HCT116 (cell line): ENCODE data around the gene AMOTL2. TPM values are rescaled to one million over a fixed set of nuclear protein-coding genes. Genes with fewer than 3 reads are reported as not detected.

ENCODE experiments used
- ATAC-seq: fragments of 200-7000 bp; cut with Tn5 transposase; 2 replicates; pipeline ENCODE4 v1.9.1; 2020; ENCODE audit warnings: mild to moderate bottlenecking, moderate library complexity
- BruUV-seq: library from RNA; stranded (reverse); fragments of 400-500 nt; replicated peaks from 2 replicates; lab custom pipeline; 2021; lab: Mats Ljungman, UMichigan
- CTCF ChIA-PET: fragments of 300-600 bp; sonication (Branson Sonifier 250); formaldehyde crosslinking; loops from one replicate; lab custom pipeline; 2021; ENCODE audit warnings: antibody characterized with exemption; lab: Charles Lee
- POLR2A ChIA-PET: fragments of 300-600, 350-600 bp; sonication (Branson Sonifier 250); formaldehyde crosslinking; loops from one replicate; lab custom pipeline; 2021; ENCODE audit warnings: antibody characterized with exemption; lab: Charles Lee
- RAD21 ChIA-PET, 2 experiments: fragments of 300-600 bp; sonication (Branson Sonifier 250); formaldehyde crosslinking; loops; one replicate each; lab custom pipeline; 2023; ENCODE audit warnings: low total read pairs in 2 of 2; ENCODE audit not compliant: uncharacterized antibody in 2 of 2, unreplicated experiment in 2 of 2, low non-redundant PET in 1 of 2; lab: Charles Lee
- DNase-seq: peaks from one replicate; pipeline ENCODE4 v3.0.0-alpha.2; 2010; ENCODE audit warnings: low read depth, low spot score
- H2AFZ ChIP-seq: fragments of 200-600 bp; shearing (Covaris generic), sonication (generic); 2 replicates; pipeline ENCODE4 v1.6.1; 2017; ENCODE audit warnings: low read depth, mixed run types, mixed read lengths, antibody characterized with exemption, low read length; ENCODE audit not compliant: poor library complexity, severe bottlenecking
- H3K27ac ChIP-seq: 2 replicates; pipeline ENCODE4 v1.5.1; 2012; ENCODE audit warnings: low read depth, low read length
- H3K27me3 ChIP-seq: fragments of 200-600 bp; sonication (generic); 2 replicates; pipeline ENCODE4 v1.6.1; 2016; ENCODE audit warnings: mixed run types, low read length, mixed read lengths; ENCODE audit not compliant: insufficient read depth
- H3K36me3 ChIP-seq, 2 experiments: fragments of 200-500 bp in 1 of 2; fragments of 200-600 bp in 1 of 2; sonication (Bioruptor generic) in 1 of 2; sonication (generic) in 1 of 2; 2 replicates each; pipeline versions ENCODE4 v1.5.1 to v1.6.1; 2014 to 2016; ENCODE audit warnings: low read length in 2 of 2, inconsistent platforms in 1 of 2, mixed read lengths in 1 of 2, mixed run types in 1 of 2; ENCODE audit not compliant: insufficient read depth in 2 of 2, control insufficient read depth in 1 of 2
- H3K4me1 ChIP-seq, 2 experiments: fragments of 200-600 bp in 1 of 2; sonication (generic) in 1 of 2; 2 replicates each; pipeline versions ENCODE4 v1.5.1 to v1.6.1; 2012 to 2017; ENCODE audit warnings: low read length in 2 of 2, inconsistent platforms in 1 of 2, mild to moderate bottlenecking in 1 of 2, mixed read lengths in 1 of 2, mixed run types in 1 of 2, moderate library complexity in 1 of 2; ENCODE audit not compliant: insufficient read depth in 2 of 2, control insufficient read depth in 1 of 2
- H3K4me2 ChIP-seq: fragments of 200-600 bp; sonication (generic); 2 replicates; pipeline ENCODE4 v1.6.1; 2017; ENCODE audit warnings: mixed run types, low read length, mixed read lengths
- H3K4me3 ChIP-seq, 2 experiments: fragments of 200-600 bp in 1 of 2; sonication (generic) in 1 of 2; replicated peaks in 1 of 2; 2 replicates each; pipeline ENCODE4 v1.5.1; 2011 to 2016; ENCODE audit warnings: low read length in 2 of 2, control low read depth in 1 of 2, low read depth in 1 of 2, mild to moderate bottlenecking in 1 of 2, mixed read lengths in 1 of 2, mixed run types in 1 of 2
- H3K79me2 ChIP-seq: fragments of 200-600 bp; sonication (generic); 2 replicates; pipeline ENCODE4 v1.6.1; 2017; ENCODE audit warnings: mild to moderate bottlenecking, mixed run types, low read length, moderate library complexity, mixed read lengths; ENCODE audit not compliant: insufficient read depth
- H3K9ac ChIP-seq: fragments of 200-600 bp; sonication (generic); 2 replicates; pipeline ENCODE4 v1.6.1; 2016; ENCODE audit warnings: low read length, mixed read lengths
- H3K9me2 ChIP-seq: fragments of 200-600 bp; sonication (generic), shearing (Covaris generic); 2 replicates; pipeline ENCODE4 v1.6.1; 2017; ENCODE audit warnings: mixed run types, mild to moderate bottlenecking, moderate library complexity; ENCODE audit not compliant: insufficient read depth
- H3K9me3 ChIP-seq, 2 experiments: fragments of 200-500 bp in 1 of 2; fragments of 200-600 bp in 1 of 2; sonication (Bioruptor generic) in 1 of 2; sonication (generic) in 1 of 2; 2 replicates each; pipeline ENCODE4 v1.6.1; 2014 to 2017; ENCODE audit warnings: low read length in 2 of 2, mixed read lengths in 2 of 2, inconsistent platforms in 1 of 2, low read depth in 1 of 2, mild to moderate bottlenecking in 1 of 2, mixed run types in 1 of 2, moderate library complexity in 1 of 2; ENCODE audit not compliant: control insufficient read depth in 1 of 2, insufficient read depth in 1 of 2
- H4K20me1 ChIP-seq: fragments of 200-600 bp; sonication (generic), shearing (Covaris generic); 2 replicates; pipeline ENCODE4 v1.6.1; 2017; ENCODE audit warnings: mixed run types, mild to moderate bottlenecking, moderate library complexity; ENCODE audit not compliant: insufficient read depth
- CEBPB ChIP-seq: IDR thresholded peaks from 2 replicates; pipeline ENCODE4 v1.6.1; 2012; ENCODE audit warnings: low read depth
- ELF1 ChIP-seq: IDR thresholded peaks from 2 replicates; pipeline ENCODE4 v1.6.1; 2012; ENCODE audit warnings: low read depth, borderline replicate concordance
- EZH2 ChIP-seq: fragments of 200-600 bp; sonication (generic); IDR thresholded peaks from 2 replicates; pipeline ENCODE4 v1.6.1; 2017; ENCODE audit warnings: antibody characterized with exemption, mixed run types
- EZH2phosphoT487 ChIP-seq: fragments of 200-600 bp; IDR thresholded peaks from 2 replicates; pipeline ENCODE4 v1.6.1; 2018; ENCODE audit warnings: antibody characterized with exemption, borderline replicate concordance
- FOSL1 ChIP-seq: IDR thresholded peaks from 2 replicates; pipeline ENCODE4 v1.6.1; 2012; ENCODE audit warnings: low read depth
- MAX ChIP-seq: IDR thresholded peaks from 2 replicates; pipeline ENCODE4 v1.6.1; 2012
- POLR2A ChIP-seq: IDR thresholded peaks from 2 replicates; pipeline ENCODE4 v1.7.0; 2011; ENCODE audit warnings: borderline replicate concordance; ENCODE audit not compliant: insufficient read depth, insufficient read length; ENCODE audit errors: extremely low read depth
- POLR2AphosphoS5 ChIP-seq: IDR thresholded peaks from 2 replicates; pipeline ENCODE4 v1.6.1; 2011; ENCODE audit warnings: mild to moderate bottlenecking, low read depth, low read length, moderate library complexity
- RAD21 ChIP-seq: IDR thresholded peaks from 2 replicates; pipeline ENCODE4 v1.6.1; 2012; ENCODE audit warnings: low read depth, mild to moderate bottlenecking
- SP1 ChIP-seq: IDR thresholded peaks from 2 replicates; pipeline ENCODE4 v1.6.1; 2012; ENCODE audit warnings: low read depth
- TCF7L2 ChIP-seq: IDR thresholded peaks from 2 replicates; pipeline ENCODE4 v1.7.0; 2011; ENCODE audit warnings: borderline replicate concordance, inconsistent platforms; ENCODE audit not compliant: insufficient read depth, insufficient read length; ENCODE audit errors: extremely low read depth
- YY1 ChIP-seq: IDR thresholded peaks from 2 replicates; pipeline ENCODE4 v1.6.1; 2011; ENCODE audit warnings: low read length, low read depth, moderate library complexity, mild to moderate bottlenecking; ENCODE audit not compliant: insufficient replicate concordance; ENCODE audit errors: extremely low read depth
- ZFX ChIP-seq: fragments of 450-650 bp; IDR thresholded peaks from 2 replicates; pipeline ENCODE4 v1.6.1; 2017
- ZNF274 ChIP-seq: fragments of 200-500 bp; sonication (Bioruptor generic); IDR thresholded peaks from 2 replicates; pipeline ENCODE4 v1.6.1; 2014; ENCODE audit warnings: mild to moderate bottlenecking, low read depth, low read length, inconsistent platforms
- intact Hi-C: fragments of 100-400 bp; cut with micrococcal nuclease; formaldehyde crosslinking; loops from 2 replicates; pipeline ENCODE4 v1.10.0; 2022
- total RNA-seq: library from RNA; stranded (reverse); gene quantifications from one replicate; pipeline ENCODE4 v1.2.1, GENCODE V29; 2021; ENCODE audit not compliant: unreplicated experiment
- TF ChIP-seq, protein P1 (sequence below), 3 experiments: fragments of 200-600 bp in 1 of 3; sonication (generic) in 1 of 3; IDR thresholded peaks in 2 of 3; conservative IDR thresholded peaks in 1 of 3; 2 replicates each; pipeline ENCODE4 v1.5.1; 2012 to 2017; ENCODE audit warnings: low read depth in 2 of 3, low read length in 2 of 3, antibody characterized with exemption in 1 of 3, borderline replicate concordance in 1 of 3, control low read depth in 1 of 3, mild to moderate bottlenecking in 1 of 3, mixed read lengths in 1 of 3, mixed run types in 1 of 3, moderate library complexity in 1 of 3; ENCODE audit not compliant: insufficient read depth in 1 of 3
- TF ChIP-seq, protein P2 (sequence below): IDR thresholded peaks from 2 replicates; pipeline ENCODE4 v1.6.1; 2012

AMOTL2 gene
- total RNA-seq, 1 experiment from 2014 or later, result 54.0 TPM

- POLR2A ChIA-PET, result no interaction called here
- Histone ChIP-seq H3K79me2 (no peaks in the 10 kb centered on the region), H4K20me1 (no peaks in the 10 kb centered on the region), H3K36me3 (no peaks in the 10 kb centered on the region), H3K27me3 (0 out of 2 replicates have a peak, but pooled peaks cover 3% of the 10 kb centered on the region), H3K4me1 (no peaks in the 10 kb centered on the region), H3K9me3 (peaks cover 2 to 6% of the 10 kb centered on the region in 2 experiments; a peak in 2 of 4 replicates), H3K4me2 (no peak overlapping the region), H3K27ac (no peak overlapping the region), H3K4me3 (no peak overlapping the region), H3K9ac (no peak overlapping the region), H2AFZ (no peak overlapping the region), H3K9me2 (peaks cover 3% of the 10 kb centered on the region; the same call in 1 of the 2 replicates)
- ATAC-seq (no peak), DNase-seq (no peak)
- BruUV-seq, result no TSS peak
- CTCF ChIA-PET, result no interaction called here
- RAD21 ChIA-PET, result no interaction called here
- intact Hi-C loops, result no loop called here
- no peak for TF ChIP-seq POLR2AphosphoS5
These were observed 33.0 kb upstream of the AMOTL2 start for GRCh38 chr3:134407239-134407625.

DNA sequence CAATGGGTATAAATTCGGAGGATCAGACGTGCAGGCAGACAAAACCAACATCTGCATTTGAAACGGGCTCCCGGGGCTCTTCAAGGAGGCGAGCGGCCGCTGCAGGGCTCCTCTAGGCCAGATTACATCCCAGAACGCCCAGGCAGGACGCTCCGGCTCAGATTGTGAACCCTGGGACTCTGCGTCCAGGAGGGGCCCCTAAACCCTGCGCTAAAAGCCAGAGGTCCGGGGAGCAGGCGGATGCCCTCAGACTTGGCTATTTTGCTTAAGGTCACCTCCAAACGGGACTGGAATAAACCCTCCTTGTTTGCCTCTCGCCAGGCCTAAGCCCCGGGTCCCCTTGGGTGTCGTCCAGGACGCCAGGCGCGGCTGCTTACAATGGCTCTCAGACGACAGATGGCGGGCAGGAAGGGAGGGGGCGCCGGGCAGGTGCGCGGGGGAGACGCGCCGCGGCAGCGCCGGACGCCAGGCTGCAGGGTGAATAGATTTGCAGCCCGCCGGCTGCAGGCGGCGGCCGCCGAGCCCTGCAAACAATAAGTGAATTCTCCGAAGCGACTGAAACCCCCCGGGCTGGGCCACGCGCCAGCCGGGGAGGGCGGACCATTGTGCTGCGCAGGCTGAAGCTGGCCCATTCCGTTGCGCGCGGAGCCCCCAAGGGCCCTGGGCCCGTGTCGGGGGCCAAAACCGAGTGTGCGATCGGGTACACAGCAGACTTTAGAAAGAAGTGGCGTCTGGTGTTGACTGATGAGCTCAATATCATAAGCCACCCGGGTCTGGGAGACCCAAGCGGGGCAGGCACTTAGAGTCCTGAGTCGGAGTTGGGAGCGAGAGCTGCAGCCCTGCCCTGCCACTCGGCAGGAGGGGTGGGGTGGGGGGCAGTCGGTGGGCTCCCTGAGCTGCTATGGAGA lies 32.3 kb upstream of the AMOTL2 start:
- Histone ChIP-seq H3K4me3 (no peak overlapping the region), H3K9me2 (peaks cover 3% of the 10 kb centered on the region; the same call in 1 of the 2 replicates), H3K9ac (no peak overlapping the region), H3K4me1 (no peaks in the 10 kb centered on the region), H3K36me3 (no peaks in the 10 kb centered on the region), H3K27ac (no peak overlapping the region), H3K79me2 (no peaks in the 10 kb centered on the region), H3K27me3 (0 out of 2 replicates have a peak, but pooled peaks cover 3% of the 10 kb centered on the region), H2AFZ (no peak overlapping the region), H4K20me1 (no peaks in the 10 kb centered on the region), H3K9me3 (peaks cover 6 to 10% of the 10 kb centered on the region in 2 experiments; a peak in 2 of 4 replicates), H3K4me2 (no peak overlapping the region)
- ChIA-PET POLR2A (no interaction called here), CTCF (no interaction called here), RAD21 (no interaction called here)
- ATAC-seq (no peak), DNase-seq (no peak)
- intact Hi-C loops, result no loop called here
- no TSS peak for BruUV-seq
- TF ChIP-seq RAD21, result no peak
- TF ChIP-seq TCF7L2, result no peak
- TF ChIP-seq ZNF274, result no peak
- TF ChIP-seq, protein P1, sequence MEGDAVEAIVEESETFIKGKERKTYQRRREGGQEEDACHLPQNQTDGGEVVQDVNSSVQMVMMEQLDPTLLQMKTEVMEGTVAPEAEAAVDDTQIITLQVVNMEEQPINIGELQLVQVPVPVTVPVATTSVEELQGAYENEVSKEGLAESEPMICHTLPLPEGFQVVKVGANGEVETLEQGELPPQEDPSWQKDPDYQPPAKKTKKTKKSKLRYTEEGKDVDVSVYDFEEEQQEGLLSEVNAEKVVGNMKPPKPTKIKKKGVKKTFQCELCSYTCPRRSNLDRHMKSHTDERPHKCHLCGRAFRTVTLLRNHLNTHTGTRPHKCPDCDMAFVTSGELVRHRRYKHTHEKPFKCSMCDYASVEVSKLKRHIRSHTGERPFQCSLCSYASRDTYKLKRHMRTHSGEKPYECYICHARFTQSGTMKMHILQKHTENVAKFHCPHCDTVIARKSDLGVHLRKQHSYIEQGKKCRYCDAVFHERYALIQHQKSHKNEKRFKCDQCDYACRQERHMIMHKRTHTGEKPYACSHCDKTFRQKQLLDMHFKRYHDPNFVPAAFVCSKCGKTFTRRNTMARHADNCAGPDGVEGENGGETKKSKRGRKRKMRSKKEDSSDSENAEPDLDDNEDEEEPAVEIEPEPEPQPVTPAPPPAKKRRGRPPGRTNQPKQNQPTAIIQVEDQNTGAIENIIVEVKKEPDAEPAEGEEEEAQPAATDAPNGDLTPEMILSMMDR (IDR thresholded peaks at IDR 0.05 in 2 of 3, conservative IDR thresholded peaks at IDR 0.05 in 1 of 3; ENCODE audit: borderline replicate concordance in 1 of 3, insufficient read depth in 1 of 3, low read depth in 2 of 3, low read length in 2 of 3), result no peak
- no peak for TF ChIP-seq POLR2AphosphoS5
- TF ChIP-seq, protein P2, sequence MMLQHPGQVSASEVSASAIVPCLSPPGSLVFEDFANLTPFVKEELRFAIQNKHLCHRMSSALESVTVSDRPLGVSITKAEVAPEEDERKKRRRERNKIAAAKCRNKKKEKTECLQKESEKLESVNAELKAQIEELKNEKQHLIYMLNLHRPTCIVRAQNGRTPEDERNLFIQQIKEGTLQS, result no peak
- TF ChIP-seq EZH2phosphoT487, result no peak
- no peak for TF ChIP-seq POLR2A
- no peak for TF ChIP-seq SP1
- TF ChIP-seq EZH2, result no peak
- no peak for TF ChIP-seq ZFX
- TF ChIP-seq YY1, result no peak
- TF ChIP-seq FOSL1, result no peak
- TF ChIP-seq MAX, result no peak
- TF ChIP-seq CEBPB, result no peak
- no peak for TF ChIP-seq ELF1
